Gastroesophageal sphincter (tissue), 3 donors: ENCODE results near the gene SOX13.

Source experiments
- CTCF ChIP-seq, 4 experiments: fragments of 200-600 bp in 2 of 4; fragments of 450-650 bp in 2 of 4; sonication (generic) in 1 of 4; IDR thresholded peaks; one replicate each; pipeline ENCODE4 v1.5.1; 2017 to 2019; ENCODE audit warnings: antibody characterized with exemption in 4 of 4, mild to moderate bottlenecking in 2 of 4, moderate library complexity in 2 of 4
- EP300 ChIP-seq: sonication (generic); formaldehyde crosslinking; IDR thresholded peaks from one replicate; pipeline ENCODE4 v1.6.1; 2017; ENCODE audit warnings: antibody characterized with exemption, mild to moderate bottlenecking
- POLR2A ChIP-seq, 2 donors: fragments of 450-650 bp; IDR thresholded peaks; one replicate each; pipeline ENCODE4 v1.6.1; 2017; ENCODE audit warnings: antibody characterized with exemption in 2 of 2, mild to moderate bottlenecking in 2 of 2, moderate library complexity in 1 of 2
- POLR2AphosphoS5 ChIP-seq: sonication (generic); formaldehyde crosslinking; IDR thresholded peaks from one replicate; pipeline ENCODE4 v1.6.1; 2017; ENCODE audit warnings: antibody characterized with exemption

GRCh38 chr1:204131978-204132377 lies 59.1 kb downstream of the SOX13 start:
- TF ChIP-seq CTCF (IDR thresholded peaks at IDR 0.05) (no peak), POLR2AphosphoS5 (no peak), POLR2A (IDR thresholded peaks at IDR 0.05) (no peak), EP300 (no peak)
